ENCODE measurements around the gene MSMO1. TPM values are rescaled to one million over a fixed set of nuclear protein-coding genes. Genes with fewer than 3 reads are reported as not detected.

MSMO1 gene
- total and polyA plus RNA-seq, 10 donors = 11.0 to 27.4 (median 17.7) TPM

- H3K36me3 ChIP-seq = no peaks in the 10 kb centered on the region
- TF ChIP-seq POLR2AphosphoS5 (IDR thresholded peaks at IDR 0.05) (no peak), CTCF (IDR thresholded peaks at IDR 0.05 in 8 of 11, conservative IDR thresholded peaks at IDR 0.05 in 3 of 11) (no peak), POLR2A (IDR thresholded peaks at IDR 0.05) (no peak)
- H3K4me3 ChIP-seq = no peak overlapping the region
- H3K4me1 ChIP-seq = peaks cover 0 to 11% (median 0%) of the 10 kb centered on the region in 6 donors
- H3K27me3 ChIP-seq (replicated peaks in 1 of 7) = peaks cover 0 to 21% (median 0%) of the 10 kb centered on the region in 7 donors
- no peaks in the 10 kb centered on the region for H3K9me3 ChIP-seq
- intact Hi-C loops (cut with DNase I; ENCODE audit: low total_unique reads) = no loop called here
- 78 to 92% (median 88%) methylated on average over 7 of the region's 7 CpGs for WGBS, 5 donors
- no peak for DNase-seq
- H3K27ac ChIP-seq = no peak overlapping the region
Measured at GRCh38 chr4:165360985-165361670, 33.7 kb downstream of the MSMO1 start.

GRCh38 chr4:165361810-165362209 is 34.3 kb downstream of the MSMO1 start:
- Histone ChIP-seq H3K27me3 (replicated peaks in 1 of 7) (peaks cover 0 to 21% (median 0%) of the 10 kb centered on the region in 7 donors), H3K4me3 (no peak overlapping the region), H3K36me3 (no peaks in the 10 kb centered on the region), H3K4me1 (peaks cover 0 to 11% (median 0%) of the 10 kb centered on the region in 6 donors), H3K9me3 (no peaks in the 10 kb centered on the region), H3K27ac (no peak overlapping the region)
- DNase-seq = no peak
- intact Hi-C loops (cut with DNase I; ENCODE audit: low total_unique reads) = no loop called here
- WGBS, 5 donors = 75 to 86% (median 83%) methylated on average over 2 of the region's 2 CpGs
- no peak for TF ChIP-seq POLR2A (IDR thresholded peaks at IDR 0.05)
- no peak for TF ChIP-seq POLR2AphosphoS5 (IDR thresholded peaks at IDR 0.05)

GRCh38 chr4:165364452-165365080 is 37.1 kb downstream of the MSMO1 start:
- no peak overlapping the region for H3K27ac ChIP-seq
- TF ChIP-seq CTCF (IDR thresholded peaks at IDR 0.05 in 8 of 11, conservative IDR thresholded peaks at IDR 0.05 in 3 of 11) = no peak
- TF ChIP-seq POLR2AphosphoS5 (IDR thresholded peaks at IDR 0.05) = no peak
- TF ChIP-seq POLR2A (IDR thresholded peaks at IDR 0.05) = no peak
- DNase-seq = no peak
- no peaks in the 10 kb centered on the region for H3K9me3 ChIP-seq
- intact Hi-C loops (cut with DNase I; ENCODE audit: low total_unique reads) = no loop called here
- WGBS, 5 donors = 78 to 89% (median 82%) methylated on average over 2 of the region's 2 CpGs
- H3K4me3 ChIP-seq = no peak overlapping the region
- peaks cover 0 to 4% (median 0%) of the 10 kb centered on the region in 7 donors for H3K27me3 ChIP-seq (replicated peaks in 1 of 7)
- H3K4me1 ChIP-seq = peaks cover 0 to 11% (median 0%) of the 10 kb centered on the region in 6 donors
- no peaks in the 10 kb centered on the region for H3K36me3 ChIP-seq

- Histone ChIP-seq H3K4me3 (no peak overlapping the region), H3K27me3 (replicated peaks in 1 of 7) (no peaks in the 10 kb centered on the region), H3K27ac (no peak overlapping the region), H3K4me1 (no peaks in the 10 kb centered on the region), H3K36me3 (no peaks in the 10 kb centered on the region), H3K9me3 (no peaks in the 10 kb centered on the region)
- TF ChIP-seq POLR2A (IDR thresholded peaks at IDR 0.05) (no peak), CTCF (IDR thresholded peaks at IDR 0.05 in 8 of 11, conservative IDR thresholded peaks at IDR 0.05 in 3 of 11) (no peak), POLR2AphosphoS5 (IDR thresholded peaks at IDR 0.05) (no peak)
- WGBS, 5 donors = 82 to 85% (median 82%) methylated on average over 4 of the region's 4 CpGs
- DNase-seq = no peak
- intact Hi-C loops (cut with DNase I; ENCODE audit: low total_unique reads) = no loop called here
Measured at GRCh38 chr4:165367040-165367439, 39.6 kb downstream of the MSMO1 start.

Measured in spleen (tissue), 11 donors.